GM23248 (cell line): ENCODE data around the gene UBA3. TPM values are rescaled to one million over a fixed set of nuclear protein-coding genes. Genes with fewer than 3 reads are reported as not detected.

Experiments
- DNase-seq: peaks from one replicate; pipeline ENCODE4 v3.0.0-alpha.2; 2015
- H2AFZ ChIP-seq: fragments of 200-600 bp; sonication (generic); 2 replicates; pipeline ENCODE4 v1.6.1; 2016; ENCODE audit warnings: antibody characterized with exemption
- H3F3A ChIP-seq: fragments of 200-600 bp; sonication (generic); 2 replicates; pipeline ENCODE4 v1.6.1; 2016; ENCODE audit warnings: mild to moderate bottlenecking, antibody characterized with exemption, mixed run types; ENCODE audit not compliant: insufficient read depth
- H3K27ac ChIP-seq: fragments of 200-600 bp; sonication (generic); 2 replicates; pipeline ENCODE4 v1.5.1; 2016; ENCODE audit warnings: mild to moderate bottlenecking
- H3K27me3 ChIP-seq: fragments of 200-600 bp; sonication (generic); replicated peaks from 2 replicates; pipeline ENCODE4 v1.6.1; 2016; ENCODE audit warnings: mild to moderate bottlenecking; ENCODE audit not compliant: insufficient read depth
- H3K36me3 ChIP-seq: fragments of 200-600 bp; sonication (generic); 2 replicates; pipeline ENCODE4 v1.6.1; 2016; ENCODE audit warnings: low read depth, mild to moderate bottlenecking
- H3K4me1 ChIP-seq: fragments of 200-600 bp; sonication (generic); 2 replicates; pipeline ENCODE4 v1.6.1; 2016; ENCODE audit warnings: mild to moderate bottlenecking; ENCODE audit not compliant: insufficient read depth
- H3K4me2 ChIP-seq: fragments of 200-600 bp; sonication (generic); one replicate; pipeline ENCODE4 v1.6.1; 2016; ENCODE audit warnings: mild to moderate bottlenecking; ENCODE audit not compliant: unreplicated experiment
- H3K4me3 ChIP-seq: fragments of 200-600 bp; sonication (generic); 2 replicates; pipeline ENCODE4 v1.5.1; 2016; ENCODE audit warnings: mild to moderate bottlenecking
- H3K79me2 ChIP-seq: fragments of 200-600 bp; sonication (generic); 2 replicates; pipeline ENCODE4 v1.6.1; 2016; ENCODE audit warnings: mild to moderate bottlenecking; ENCODE audit not compliant: insufficient read depth
- H3K9ac ChIP-seq: fragments of 200-600 bp; sonication (generic); 2 replicates; pipeline ENCODE4 v1.6.1; 2016; ENCODE audit warnings: mild to moderate bottlenecking
- H3K9me2 ChIP-seq: fragments of 200-600 bp; sonication (generic); 2 replicates; pipeline ENCODE4 v1.6.1; 2016; ENCODE audit warnings: mixed run types, mild to moderate bottlenecking, moderate library complexity; ENCODE audit not compliant: insufficient read depth
- H3K9me3 ChIP-seq: fragments of 200-600 bp; sonication (generic); one replicate; pipeline ENCODE4 v1.6.1; 2017; ENCODE audit warnings: low read depth
- H4K20me1 ChIP-seq: fragments of 200-600 bp; sonication (generic); 2 replicates; pipeline ENCODE4 v1.6.0; 2016; ENCODE audit not compliant: insufficient read depth
- EZH2 ChIP-seq: fragments of 200-600 bp; sonication (generic); IDR thresholded peaks from 2 replicates; pipeline ENCODE4 v1.6.1; 2018; ENCODE audit warnings: antibody characterized with exemption, mild to moderate bottlenecking; ENCODE audit not compliant: insufficient read depth, poor library complexity, severe bottlenecking
- EZH2phosphoT487 ChIP-seq: fragments of 200-600 bp; sonication (generic); IDR thresholded peaks from 2 replicates; pipeline ENCODE4 v1.6.1; 2018; ENCODE audit warnings: antibody characterized with exemption, moderate library complexity, mild to moderate bottlenecking, low read depth; ENCODE audit not compliant: insufficient read depth
- WGBS, 2 experiments: methylation state at CpG; one replicate each; pipeline ENCODE4 v1.1.6; 2015 to 2017; ENCODE audit warnings: low lambda C conversion rate in 2 of 2, low coverage in 1 of 2; ENCODE audit errors: missing lambda C conversion rate in 2 of 2; 5-methylcytosine and 5-hydroxymethylcytosine counted together
- in situ Hi-C: fragments of 300-500 bp; cut with MboI; formaldehyde crosslinking; loops from 2 replicates; pipeline ENCODE4 v1.15.0; 2020
- polyA plus RNA-seq: library from polyadenylated mRNA; unstranded; fragments of >200 nt; fragmentation: Nextera tagmentation; extraction: Ambion mirVana; gene quantifications from 2 replicates; pipeline ENCODE4 v1.2.1, GENCODE V29; 2016
- total RNA-seq: library from RNA; depleted of rRNA; stranded (reverse); fragments of >200 nt; shearing (Covaris generic); gene quantifications from 2 replicates; pipeline ENCODE4 v1.2.3, GENCODE V29; 2014

Gene UBA3
- total and polyA plus RNA-seq, 2 experiments from 2014 or later = 64.0 to 65.0 TPM

DNA sequence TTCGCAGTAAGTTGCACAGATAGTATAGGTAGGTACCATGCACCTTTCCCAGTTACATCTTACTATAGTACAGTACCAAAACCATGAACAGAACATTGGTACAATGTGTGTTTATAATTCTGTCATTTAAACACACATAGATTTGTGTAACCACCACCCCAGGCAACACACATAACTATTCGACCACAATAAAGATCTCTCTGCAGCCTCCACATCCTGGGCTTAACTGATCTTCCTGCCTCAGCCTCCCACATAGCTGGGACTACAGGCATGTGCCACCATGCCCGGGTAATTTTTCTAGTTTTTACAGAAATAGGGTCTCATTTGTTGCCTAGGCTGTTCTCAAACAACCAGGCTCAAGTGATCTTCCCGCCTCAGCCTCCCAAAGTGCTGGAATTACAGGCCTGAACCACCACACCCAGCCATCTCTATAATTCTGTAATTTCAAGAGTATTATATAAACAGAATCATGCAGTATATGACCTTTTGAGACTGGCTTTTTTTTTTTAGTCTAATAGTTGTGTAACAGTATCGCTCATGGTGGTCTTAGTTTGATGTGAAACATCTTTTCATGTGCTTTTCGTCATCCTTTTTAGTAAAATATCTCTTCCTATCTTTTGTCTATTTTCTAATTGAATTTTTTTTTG, 14.7 kb downstream of the UBA3 start:
- Histone ChIP-seq H3F3A (no peaks in the 10 kb centered on the region), H3K9ac (no peak overlapping the region), H3K4me3 (no peak overlapping the region), H3K36me3 (peaks cover 50% of the 10 kb centered on the region), H4K20me1 (no peaks in the 10 kb centered on the region), H3K4me2 (no peak overlapping the region), H3K9me2 (no peaks in the 10 kb centered on the region), H3K9me3 (no peaks in the 10 kb centered on the region), H3K4me1 (no peaks in the 10 kb centered on the region), H3K27ac (no peak overlapping the region), H3K27me3 (no peaks in the 10 kb centered on the region), H3K79me2 (peaks cover 27% of the 10 kb centered on the region; the same call in 1 of the 2 replicates), H2AFZ (no peak overlapping the region)
- no peak for DNase-seq
- in situ Hi-C loops = no loop called here
- no peak for TF ChIP-seq EZH2phosphoT487
- no peak for TF ChIP-seq EZH2
- WGBS, 2 experiments = 91 to 92% methylated on average over 6 of the region's 6 CpGs

DNA sequence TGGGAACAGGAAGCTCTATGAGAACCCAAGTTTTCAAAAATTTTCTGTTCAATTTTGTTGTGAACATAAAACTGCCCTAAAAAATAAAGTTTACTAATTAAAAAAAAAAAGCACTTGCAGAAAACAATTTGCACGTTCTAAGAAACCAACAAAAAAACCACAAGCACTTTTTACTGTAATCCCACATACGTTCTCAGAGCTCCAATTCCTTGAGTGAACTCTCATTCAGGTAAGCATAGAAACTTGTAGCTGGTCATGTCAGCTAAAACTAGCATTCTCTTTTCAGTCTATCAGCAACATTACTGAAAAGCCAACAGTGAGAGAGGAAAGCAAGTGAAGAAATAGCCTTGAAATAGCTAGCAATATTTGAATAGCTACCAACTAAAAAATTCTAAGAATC, 16.5 kb downstream of the UBA3 start:
- Histone ChIP-seq H3K4me1 (no peaks in the 10 kb centered on the region), H3K9ac (no peak overlapping the region), H3K27ac (no peak overlapping the region), H3K36me3 (peaks cover 52% of the 10 kb centered on the region), H2AFZ (no peak overlapping the region), H3K4me3 (no peak overlapping the region), H3K4me2 (no peak overlapping the region), H3K79me2 (peaks cover 13% of the 10 kb centered on the region; the same call in 1 of the 2 replicates), H3F3A (no peaks in the 10 kb centered on the region), H4K20me1 (no peaks in the 10 kb centered on the region), H3K27me3 (no peaks in the 10 kb centered on the region), H3K9me3 (no peaks in the 10 kb centered on the region), H3K9me2 (no peaks in the 10 kb centered on the region)
- in situ Hi-C loops = no loop called here
- TF ChIP-seq EZH2phosphoT487 (no peak), EZH2 (no peak)
- 92 to 97% methylated on average over 2 of the region's 2 CpGs for WGBS, 2 experiments
- DNase-seq = no peak

DNA sequence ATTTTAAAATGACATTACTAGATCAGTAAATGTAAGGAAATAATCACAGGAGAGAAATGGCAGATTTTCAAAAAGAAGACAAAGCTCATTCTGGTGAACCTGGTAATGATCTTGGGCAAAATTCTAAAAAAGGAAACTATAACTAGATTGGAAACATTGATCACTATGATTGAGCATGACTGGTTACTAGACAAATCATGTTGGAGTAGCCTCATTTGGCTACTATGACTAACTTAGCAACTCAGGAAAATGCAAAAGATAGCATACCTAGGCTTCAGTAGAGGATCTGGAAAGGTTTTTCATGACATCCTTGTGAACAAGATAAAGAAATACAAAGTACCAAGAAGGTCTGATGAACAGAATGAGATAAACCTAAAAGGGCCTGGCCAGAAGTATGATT, 20.5 kb downstream of the UBA3 start:
- Histone ChIP-seq H3K27ac (no peak overlapping the region), H3K36me3 (peaks cover 70% of the 10 kb centered on the region), H2AFZ (no peak overlapping the region), H3K9me2 (no peaks in the 10 kb centered on the region), H3K4me1 (no peaks in the 10 kb centered on the region), H3K9me3 (no peaks in the 10 kb centered on the region), H3K4me2 (no peak overlapping the region), H3K4me3 (no peak overlapping the region), H3K9ac (no peak overlapping the region), H3F3A (peaks cover 9% of the 10 kb centered on the region), H3K27me3 (no peaks in the 10 kb centered on the region), H3K79me2 (no peaks in the 10 kb centered on the region), H4K20me1 (no peaks in the 10 kb centered on the region)
- DNase-seq = no peak
- TF ChIP-seq EZH2phosphoT487 (no peak), EZH2 (no peak)
- in situ Hi-C loops = no loop called here

DNA sequence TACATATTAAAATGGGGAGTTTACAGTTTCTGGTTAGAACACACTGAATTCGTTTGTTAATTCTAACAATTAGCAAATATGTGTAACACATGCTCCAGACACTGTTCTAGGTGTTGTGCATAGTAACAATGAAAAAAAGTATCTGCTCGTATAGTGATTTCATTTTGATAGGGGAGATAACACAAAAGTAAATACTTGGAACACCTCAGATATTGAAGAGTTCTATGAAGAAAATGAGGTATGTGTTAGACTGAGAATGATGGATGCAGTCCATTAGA, 21.3 kb downstream of the UBA3 start:
- no peak for DNase-seq
- TF ChIP-seq EZH2phosphoT487 = no peak
- TF ChIP-seq EZH2 = no peak
- H3K9me3 ChIP-seq = no peaks in the 10 kb centered on the region

More for the DNA sequence above, 21.3 kb downstream of the UBA3 start:
- Histone ChIP-seq H2AFZ (no peak overlapping the region), H4K20me1 (no peaks in the 10 kb centered on the region), H3K9me2 (no peaks in the 10 kb centered on the region), H3F3A (peaks cover 10% of the 10 kb centered on the region), H3K4me3 (no peak overlapping the region), H3K9ac (no peak overlapping the region), H3K27ac (no peak overlapping the region), H3K27me3 (no peaks in the 10 kb centered on the region), H3K79me2 (no peaks in the 10 kb centered on the region), H3K36me3 (peaks cover 69% of the 10 kb centered on the region), H3K4me2 (no peak overlapping the region), H3K4me1 (no peaks in the 10 kb centered on the region)
- WGBS, 2 experiments = 94 to 96% methylated on average over 2 of the region's 2 CpGs
- in situ Hi-C loops = no loop called here
